T-cell (primary cell): Measurements from ENCODE around the gene SLC9A7. TPM values are rescaled to one million over a fixed set of nuclear protein-coding genes. Genes with fewer than 3 reads are reported as not detected.
A peak's percentile ranks its signal among the peaks of the same experiment; 100 is the strongest.

Source experiments
- ATAC-seq, 4 experiments: fragments of 200-7000 bp in 3 of 4; fragments of 150-1000 bp in 1 of 4; cut with Tn5 transposase; replicated peaks in 1 of 4; 1 replicate in 3 of 4; 2 replicates in 1 of 4; pipeline ENCODE4 v1.10.0; 2021; ENCODE audit warnings: moderate library complexity in 3 of 4, mild to moderate bottlenecking in 2 of 4, moderate number of reproducible peaks in 1 of 4
- CTCF ChIA-PET, 2 donors: fragments of 300-600 bp; sonication (Branson Sonifier 250); formaldehyde crosslinking; loops; one replicate each; lab custom pipeline; 2022; ENCODE audit warnings: antibody characterized with exemption in 2 of 2; lab: Charles Lee
- POLR2A ChIA-PET, 2 donors: fragments of 300-600 bp; sonication (Branson Sonifier 250); formaldehyde crosslinking; loops; one replicate each; lab custom pipeline; 2022; ENCODE audit warnings: antibody characterized with exemption in 2 of 2; lab: Charles Lee
- DNase-seq, 35 experiments: peaks; one replicate each; pipeline versions ENCODE4 v3.0.0 to v3.0.0-alpha.2; 2013 to 2023
- H3K27ac ChIP-seq: one replicate; pipeline ENCODE4 v1.5.1; 2013; ENCODE audit warnings: low read length
- H3K27me3 ChIP-seq, 2 experiments: replicated peaks in 1 of 2; 1 replicate in 1 of 2; 2 replicates in 1 of 2; pipeline versions ENCODE4 v1.6.1 to v1.7.0; 2013; ENCODE audit warnings: low read length in 1 of 2, mixed read lengths in 1 of 2; ENCODE audit not compliant: control insufficient read depth in 2 of 2, insufficient read depth in 2 of 2; ENCODE audit errors: extremely low read depth in 1 of 2
- H3K36me3 ChIP-seq, 2 donors: 1 replicate in 1 of 2; 2 replicates in 1 of 2; pipeline versions ENCODE4 v1.6.1 to v1.7.0; 2013; ENCODE audit warnings: low read length in 1 of 2; ENCODE audit not compliant: control insufficient read depth in 2 of 2, insufficient read depth in 1 of 2; ENCODE audit errors: extremely low read depth in 1 of 2
- H3K4me1 ChIP-seq, 2 experiments: 1 replicate in 1 of 2; 2 replicates in 1 of 2; pipeline versions ENCODE4 v1.6.1 to v1.7.0; 2013; ENCODE audit warnings: low read length in 2 of 2, mixed read lengths in 1 of 2; ENCODE audit not compliant: insufficient read depth in 2 of 2, control insufficient read depth in 1 of 2; ENCODE audit errors: extremely low read depth in 1 of 2
- H3K4me3 ChIP-seq, 2 donors: 1 replicate in 1 of 2; 2 replicates in 1 of 2; pipeline versions ENCODE4 v1.5.1 to v1.7.0; 2013; ENCODE audit warnings: mild to moderate bottlenecking in 2 of 2, low read length in 1 of 2, moderate library complexity in 1 of 2; ENCODE audit not compliant: control insufficient read depth in 1 of 2; ENCODE audit errors: extremely low read depth in 1 of 2
- H3K9me3 ChIP-seq: 2 replicates; pipeline ENCODE4 v1.7.0; 2013
- H3K27ac Mint-ChIP-seq, 2 donors: one replicate each; pipeline ENCODE4 v1.8.0; 2020 to 2021; ENCODE audit warnings: mild to moderate bottlenecking in 2 of 2, mixed read lengths in 2 of 2
- H3K27me3 Mint-ChIP-seq, 2 donors: one replicate each; pipeline ENCODE4 v1.8.0; 2021 to 2022; ENCODE audit warnings: mixed read lengths in 2 of 2
- H3K36me3 Mint-ChIP-seq: one replicate; pipeline ENCODE4 v1.8.0; 2021; ENCODE audit warnings: mixed read lengths
- H3K4me1 Mint-ChIP-seq, 3 donors: one replicate each; pipeline ENCODE4 v1.8.0; 2020 to 2022; ENCODE audit warnings: mixed read lengths in 3 of 3, mild to moderate bottlenecking in 1 of 3
- H3K4me3 Mint-ChIP-seq, 3 donors: one replicate each; pipeline ENCODE4 v1.8.0; 2020 to 2022; ENCODE audit warnings: mild to moderate bottlenecking in 3 of 3, mixed read lengths in 3 of 3, moderate library complexity in 3 of 3
- H3K9me3 Mint-ChIP-seq, 3 donors: one replicate each; pipeline ENCODE4 v1.8.0; 2020 to 2022; ENCODE audit warnings: mixed read lengths in 3 of 3
- WGBS: methylation state at CpG from one replicate; pipeline ENCODE4 v1.1.5; 2013; ENCODE audit warnings: missing lambda C conversion rate; ENCODE audit not compliant: insufficient coverage; 5-methylcytosine and 5-hydroxymethylcytosine counted together
- total RNA-seq, 35 experiments: library from RNA in 6 of 35; stranded (reverse) in 6 of 35; fragments of 120-200 nt in 1 of 35; gene quantifications; one replicate each; pipeline versions ENCODE4 v1.2.1 to v1.2.4 and lab custom pipeline; 2013 to 2026

The SLC9A7 gene
- total RNA-seq, 5 donors from 2014 or later (not counting 1 experiment from before 2014, with no cell fraction given), result 2.3 to 6.3 (median 3.7) TPM

GRCh38 chrX:46649421-46650260, 109.3 kb downstream of the SLC9A7 start:
- Histone ChIP-seq H3K4me3 (no peak overlapping the region), H3K36me3 (no peaks in the 10 kb centered on the region), H3K4me1 (peaks cover 2 to 4% of the 10 kb centered on the region in 2 experiments), H3K27ac (no peak overlapping the region), H3K9me3 (no peaks in the 10 kb centered on the region), H3K27me3 (no peaks in the 10 kb centered on the region)
- ATAC-seq, result no peak
- Mint-ChIP-seq H3K4me3 (no peak overlapping the region), H3K27ac (no peak overlapping the region), H3K36me3 (no peaks in the 10 kb centered on the region), H3K27me3 (no peaks in the 10 kb centered on the region), H3K9me3 (no peaks in the 10 kb centered on the region), H3K4me1 (peaks cover 0 to 4% (median 1%) of the 10 kb centered on the region in 3 donors)
- POLR2A ChIA-PET, result no interaction called here
- peak in 1 of 35 experiments; percentile 9 for DNase-seq
- 100% methylated on average over 2 of the region's 7 CpGs for WGBS
- CTCF ChIA-PET, result interaction anchor here in 1 of 2 donors (0.7 kb wide), 1 partner anchor 268 kb away, joined by 4 read pairs; no protein-coding TSS in a partner anchor

GRCh38 chrX:46648660-46649059, 110.3 kb downstream of the SLC9A7 start:
- H3K9me3 ChIP-seq, result no peaks in the 10 kb centered on the region
- H3K4me1 Mint-ChIP-seq, result peaks cover 0 to 4% (median 1%) of the 10 kb centered on the region in 3 donors
- no peak overlapping the region for H3K4me3 ChIP-seq
- no peaks in the 10 kb centered on the region for H3K36me3 Mint-ChIP-seq
- no peak overlapping the region for H3K27ac Mint-ChIP-seq
- no CpG with 5 or more reads among the region's 6 CpGs for WGBS
- no peaks in the 10 kb centered on the region for H3K36me3 ChIP-seq
- H3K27me3 Mint-ChIP-seq, result no peaks in the 10 kb centered on the region
- DNase-seq (no peak), ATAC-seq (no peak)
- no peak overlapping the region for H3K4me3 Mint-ChIP-seq
- CTCF ChIA-PET, result no interaction called here
- H3K4me1 ChIP-seq, result peaks cover 2 to 4% of the 10 kb centered on the region in 2 experiments
- H3K27me3 ChIP-seq, result no peaks in the 10 kb centered on the region
- no peak overlapping the region for H3K27ac ChIP-seq
- POLR2A ChIA-PET, result no interaction called here
- H3K9me3 Mint-ChIP-seq, result no peaks in the 10 kb centered on the region

GRCh38 chrX:46647251-46647650, 111.7 kb downstream of the SLC9A7 start:
- Histone ChIP-seq H3K27me3 (no peaks in the 10 kb centered on the region), H3K9me3 (no peaks in the 10 kb centered on the region), H3K27ac (no peak overlapping the region), H3K36me3 (no peaks in the 10 kb centered on the region), H3K4me3 (no peak overlapping the region), H3K4me1 (peaks cover 2 to 4% of the 10 kb centered on the region in 2 experiments)
- Mint-ChIP-seq H3K9me3 (no peaks in the 10 kb centered on the region), H3K4me3 (no peak overlapping the region), H3K4me1 (peaks cover 0 to 4% (median 2%) of the 10 kb centered on the region in 3 donors), H3K36me3 (no peaks in the 10 kb centered on the region), H3K27me3 (no peaks in the 10 kb centered on the region), H3K27ac (no peak overlapping the region)
- 100% methylated on average over 4 of the region's 5 CpGs for WGBS
- DNase-seq (no peak), ATAC-seq (no peak)
- CTCF ChIA-PET, result interaction anchor here in 1 of 2 donors (0.6 kb wide), 1 partner anchor 984 kb away, joined by 3 read pairs; no protein-coding TSS in a partner anchor
- POLR2A ChIA-PET, result no interaction called here

- Histone ChIP-seq H3K4me1 (peaks cover 0 to 4% of the 10 kb centered on the region in 2 experiments), H3K36me3 (no peaks in the 10 kb centered on the region), H3K27ac (no peak overlapping the region), H3K4me3 (no peak overlapping the region), H3K9me3 (no peaks in the 10 kb centered on the region), H3K27me3 (no peaks in the 10 kb centered on the region)
- no peak for DNase-seq
- CTCF ChIA-PET, result interaction anchor here in 1 of 2 donors (0.6 kb wide), 1 partner anchor 91 kb away, joined by 4 read pairs; no protein-coding TSS in a partner anchor
- no peak overlapping the region for H3K4me3 Mint-ChIP-seq
- no peak overlapping the region for H3K27ac Mint-ChIP-seq
- H3K27me3 Mint-ChIP-seq, result no peaks in the 10 kb centered on the region
- H3K4me1 Mint-ChIP-seq, result peaks cover 0 to 8% (median 5%) of the 10 kb centered on the region in 3 donors
- POLR2A ChIA-PET, result no interaction called here
- no CpG with 5 or more reads among the region's 4 CpGs for WGBS
- ATAC-seq, result no peak
- no peaks in the 10 kb centered on the region for H3K9me3 Mint-ChIP-seq
- no peaks in the 10 kb centered on the region for H3K36me3 Mint-ChIP-seq
Measured at GRCh38 chrX:46645614-46646013, 113.3 kb downstream of the SLC9A7 start.

GRCh38 chrX:46643636-46644035, 115.3 kb downstream of the SLC9A7 start:
- no peak overlapping the region for H3K4me3 Mint-ChIP-seq

GRCh38 chrX:46642145-46642544, 116.8 kb downstream of the SLC9A7 start:
- Mint-ChIP-seq H3K4me3 (no peak overlapping the region), H3K4me1 (peaks cover 0 to 8% (median 5%) of the 10 kb centered on the region in 3 donors), H3K36me3 (no peaks in the 10 kb centered on the region), H3K9me3 (no peaks in the 10 kb centered on the region), H3K27me3 (no peaks in the 10 kb centered on the region), H3K27ac (no peak overlapping the region)
- CTCF ChIA-PET, result interaction anchor here (0.5 to 2.0 kb wide), 8 partner anchors 22 to 1115 kb away, joined by 3 to 10 read pairs (median 4); no protein-coding TSS in a partner anchor
- H3K4me3 ChIP-seq, result no peak overlapping the region
- DNase-seq, result peak in 3 of 35 experiments; percentile 4 to 47 (median 11)
- no peaks in the 10 kb centered on the region for H3K36me3 ChIP-seq
- H3K9me3 ChIP-seq, result no peaks in the 10 kb centered on the region
- no peaks in the 10 kb centered on the region for H3K27me3 ChIP-seq
- H3K4me1 ChIP-seq, result no peaks in the 10 kb centered on the region
- WGBS, result 53% methylated on average over 2 of the region's 4 CpGs
- no peak overlapping the region for H3K27ac ChIP-seq
- POLR2A ChIA-PET, result interaction anchor here in 1 of 2 donors (0.5 kb wide), 1 partner anchor 955 kb away, joined by 3 read pairs; no protein-coding TSS in a partner anchor
- peak; percentile 40 to 75 (median 72) for ATAC-seq

More at GRCh38 chrX:46643636-46644035, 115.3 kb downstream of the SLC9A7 start:
- Histone ChIP-seq H3K36me3 (no peaks in the 10 kb centered on the region), H3K27ac (no peak overlapping the region), H3K4me1 (no peaks in the 10 kb centered on the region), H3K9me3 (no peaks in the 10 kb centered on the region), H3K27me3 (no peaks in the 10 kb centered on the region), H3K4me3 (no peak overlapping the region)
- Mint-ChIP-seq H3K36me3 (no peaks in the 10 kb centered on the region), H3K4me1 (peaks cover 0 to 8% (median 5%) of the 10 kb centered on the region in 3 donors), H3K27me3 (no peaks in the 10 kb centered on the region), H3K9me3 (no peaks in the 10 kb centered on the region), H3K27ac (no peak overlapping the region)
- ATAC-seq (no peak), DNase-seq (no peak)
- CTCF ChIA-PET, result no interaction called here
- no CpG with 5 or more reads among the region's 3 CpGs for whole genome bisulfite sequencing
- POLR2A ChIA-PET, result no interaction called here
